ENCODE data around the gene IQCE. TPM values are rescaled to one million over a fixed set of nuclear protein-coding genes. Genes with fewer than 3 reads are reported as not detected.
"Not testable (repeated sequence)": the region's sequence is repeated elsewhere in the genome, so short reads cannot be mapped to it uniquely, and the experiment has no call there.

IQCE gene
- polyA plus RNA-seq, 4 donors: 20.2 to 30.3 (median 22.2) TPM

DNA sequence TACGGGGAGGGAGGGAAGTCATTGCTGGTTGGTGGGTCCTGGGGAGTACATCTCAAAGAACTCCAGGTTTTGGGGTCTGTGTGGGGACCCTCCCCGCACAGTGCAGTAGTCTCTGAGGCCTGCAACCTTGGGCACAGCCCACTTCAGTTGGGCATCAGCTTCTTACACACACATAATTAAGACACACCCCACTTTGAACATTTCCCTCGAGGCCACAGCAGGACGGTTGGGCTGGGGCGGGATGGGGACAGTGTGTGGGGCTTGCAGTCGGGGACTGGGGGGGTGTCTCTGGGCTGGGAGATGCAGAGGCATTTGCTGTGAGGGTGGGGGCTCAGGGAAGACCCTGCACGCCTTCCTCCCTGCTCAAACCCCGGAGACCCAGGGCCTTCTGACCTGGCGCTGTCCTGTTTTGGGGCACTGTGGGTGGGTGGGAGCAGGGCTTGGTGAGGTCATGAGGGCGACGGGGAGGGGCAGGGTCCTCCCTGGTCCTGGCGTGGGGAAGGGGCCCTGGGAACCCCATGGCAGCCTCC, 38.0 kb upstream of the IQCE start:
- no peak for DNase-seq (ENCODE audit: low read depth in 4 of 4, low spot score in 2 of 4)

DNA sequence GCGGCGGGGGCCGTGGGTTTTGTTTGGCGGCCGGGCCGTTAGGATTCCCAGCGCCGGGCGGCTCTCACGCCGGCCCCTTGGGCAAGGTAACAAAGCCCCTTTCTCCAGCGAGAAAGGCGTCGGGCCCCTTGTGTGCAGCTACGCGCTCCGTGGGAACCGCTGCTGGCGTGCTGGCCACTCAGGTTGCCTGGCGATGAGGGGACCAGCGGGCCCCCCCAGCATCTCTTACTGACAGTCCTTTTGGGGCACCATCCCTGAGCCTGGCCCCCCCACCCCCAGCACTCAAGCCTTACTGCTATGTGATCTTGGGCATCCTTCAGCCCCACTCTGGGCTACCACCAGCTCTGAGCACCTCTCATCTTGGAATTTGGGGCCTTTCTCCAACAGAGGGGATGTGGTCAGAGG, 37.4 kb upstream of the IQCE start:
- no peak for DNase-seq (ENCODE audit: low read depth in 4 of 4, low spot score in 2 of 4)

DNA sequence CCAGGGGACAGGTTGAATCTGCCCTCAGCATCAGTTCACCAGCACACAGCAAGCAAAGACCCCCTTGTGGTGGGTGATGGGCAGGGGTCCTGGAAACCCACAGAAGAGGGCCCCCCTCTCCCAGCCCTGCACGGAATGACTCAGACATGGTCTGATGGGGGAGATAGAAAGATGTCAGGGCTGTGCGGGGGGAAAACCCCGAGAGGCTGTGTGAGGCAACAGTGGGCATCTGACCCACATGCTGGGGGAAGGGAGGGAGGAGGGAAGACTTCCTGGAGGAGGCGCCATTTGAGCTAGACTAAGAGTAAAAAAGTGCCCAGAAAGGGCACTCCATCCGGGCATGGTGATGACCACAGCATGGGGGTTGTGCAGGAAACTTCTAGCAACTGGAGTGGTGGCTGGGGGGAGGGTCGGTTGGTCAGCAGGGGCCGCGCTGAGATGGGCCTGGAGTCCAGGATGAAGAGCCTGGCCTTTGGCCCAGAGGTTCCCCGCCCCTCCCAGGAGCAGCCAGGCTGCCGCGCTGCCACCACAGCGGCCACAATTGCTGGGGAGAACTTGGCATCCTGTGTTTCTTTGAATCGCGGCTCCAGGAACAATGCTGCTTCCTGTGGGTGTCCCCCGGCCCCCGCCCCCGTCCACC, 36.7 kb upstream of the IQCE start:
- DNase-seq (ENCODE audit: low read depth in 4 of 4, low spot score in 2 of 4): no peak

DNA sequence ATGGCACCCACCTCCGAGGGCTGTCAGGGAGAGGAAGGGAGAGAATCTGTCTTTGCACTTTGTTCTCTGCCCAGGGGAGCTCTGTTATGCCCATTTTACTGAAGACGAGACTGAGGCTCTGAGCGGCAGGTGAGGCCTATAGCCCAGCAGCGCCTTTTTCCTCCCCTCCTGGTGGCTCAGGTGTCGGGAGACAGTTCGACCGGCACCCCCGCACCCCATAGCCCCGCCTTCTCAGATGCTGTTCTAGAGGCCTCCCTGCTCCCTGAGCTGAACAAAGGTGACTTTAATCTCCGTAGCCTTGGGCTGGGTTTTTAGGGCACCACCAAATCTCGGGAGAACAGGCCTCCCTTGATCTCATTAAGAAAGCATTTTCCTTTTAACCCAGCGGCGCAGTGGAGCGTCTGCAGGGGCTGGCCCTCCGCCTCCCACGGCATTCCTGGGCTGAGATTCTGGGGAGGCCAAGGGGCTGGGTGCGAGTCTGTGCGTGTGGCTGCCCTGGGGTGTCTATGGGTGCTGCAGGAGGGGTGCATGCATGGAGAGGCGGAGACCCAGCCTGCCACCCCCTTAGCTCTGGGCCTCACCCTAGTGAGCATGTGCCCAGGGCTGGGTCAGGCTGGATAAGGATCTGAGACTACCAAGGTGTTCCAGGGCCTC, 35.9 kb upstream of the IQCE start:
- no peak for DNase-seq (ENCODE audit: low read depth in 4 of 4, low spot score in 2 of 4)

DNA sequence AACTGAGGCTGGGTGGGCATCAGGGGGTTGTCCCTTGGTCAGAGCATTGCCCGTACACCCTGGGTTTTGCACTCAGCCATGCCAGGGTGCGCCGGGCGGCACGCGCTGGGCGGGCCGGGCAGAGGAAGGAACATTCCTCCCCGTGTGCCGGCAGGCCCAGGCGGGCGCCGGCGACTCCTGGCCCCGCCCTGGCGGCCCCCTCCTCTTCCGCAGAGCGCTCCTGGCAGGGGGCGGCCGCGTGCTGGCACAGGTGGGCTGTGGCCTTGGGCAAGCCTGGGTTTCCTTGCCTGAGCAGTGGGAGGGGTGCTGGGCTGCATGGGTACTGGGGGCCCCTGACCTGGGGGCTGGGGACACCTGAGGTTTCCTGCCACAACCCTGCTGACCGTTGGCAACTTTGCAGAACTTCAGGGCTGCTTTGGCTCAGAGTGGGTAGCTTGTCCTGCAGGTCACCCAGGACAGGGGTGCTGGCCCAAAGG, 35.3 kb upstream of the IQCE start:
- no peak for DNase-seq (ENCODE audit: low read depth in 4 of 4, low spot score in 2 of 4)

DNA sequence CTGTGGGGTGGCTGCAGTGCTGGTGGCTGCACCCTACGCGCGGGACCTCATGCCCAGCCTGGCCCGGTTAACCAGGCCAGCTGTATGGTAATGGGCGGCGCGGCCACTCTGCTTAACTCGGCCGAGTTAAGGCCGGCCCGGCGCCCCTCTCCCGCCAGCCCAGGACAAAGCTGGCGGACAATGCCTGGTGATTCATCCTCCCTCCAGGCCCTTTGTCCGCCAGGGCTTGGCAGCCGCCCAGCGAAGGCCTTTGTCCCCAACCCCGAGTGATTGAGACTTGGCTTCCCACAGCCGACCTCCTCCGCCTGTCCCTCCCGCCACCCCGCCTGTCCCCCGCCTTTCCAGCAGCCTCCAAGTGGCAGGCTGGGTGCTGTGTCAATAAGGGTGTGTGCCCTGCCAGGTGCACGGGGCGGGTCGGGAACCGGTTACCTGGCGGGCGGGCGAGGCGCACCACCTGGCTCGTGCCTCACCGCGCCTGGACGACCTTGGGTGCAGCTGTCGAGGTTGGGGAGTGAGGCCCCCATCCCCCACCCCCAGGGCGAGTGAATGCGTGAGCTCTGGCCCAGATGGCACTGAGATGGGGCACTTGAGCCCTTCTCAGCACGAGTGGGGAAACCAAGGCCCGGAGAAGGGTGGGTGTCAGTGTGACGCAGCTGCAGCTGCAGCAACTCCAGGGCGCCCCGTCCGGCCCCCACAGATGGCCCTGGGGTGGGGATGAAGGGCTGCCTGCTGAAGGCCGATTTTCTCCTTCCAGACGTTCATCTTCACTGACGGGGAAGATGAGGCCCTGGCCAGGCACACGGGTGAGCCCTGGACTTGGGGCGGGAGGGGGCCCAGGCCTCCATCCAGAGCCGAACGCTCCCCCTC, 34.6 kb upstream of the IQCE start:
- DNase-seq (ENCODE audit: low read depth in 4 of 4, low spot score in 2 of 4): no peak

DNA sequence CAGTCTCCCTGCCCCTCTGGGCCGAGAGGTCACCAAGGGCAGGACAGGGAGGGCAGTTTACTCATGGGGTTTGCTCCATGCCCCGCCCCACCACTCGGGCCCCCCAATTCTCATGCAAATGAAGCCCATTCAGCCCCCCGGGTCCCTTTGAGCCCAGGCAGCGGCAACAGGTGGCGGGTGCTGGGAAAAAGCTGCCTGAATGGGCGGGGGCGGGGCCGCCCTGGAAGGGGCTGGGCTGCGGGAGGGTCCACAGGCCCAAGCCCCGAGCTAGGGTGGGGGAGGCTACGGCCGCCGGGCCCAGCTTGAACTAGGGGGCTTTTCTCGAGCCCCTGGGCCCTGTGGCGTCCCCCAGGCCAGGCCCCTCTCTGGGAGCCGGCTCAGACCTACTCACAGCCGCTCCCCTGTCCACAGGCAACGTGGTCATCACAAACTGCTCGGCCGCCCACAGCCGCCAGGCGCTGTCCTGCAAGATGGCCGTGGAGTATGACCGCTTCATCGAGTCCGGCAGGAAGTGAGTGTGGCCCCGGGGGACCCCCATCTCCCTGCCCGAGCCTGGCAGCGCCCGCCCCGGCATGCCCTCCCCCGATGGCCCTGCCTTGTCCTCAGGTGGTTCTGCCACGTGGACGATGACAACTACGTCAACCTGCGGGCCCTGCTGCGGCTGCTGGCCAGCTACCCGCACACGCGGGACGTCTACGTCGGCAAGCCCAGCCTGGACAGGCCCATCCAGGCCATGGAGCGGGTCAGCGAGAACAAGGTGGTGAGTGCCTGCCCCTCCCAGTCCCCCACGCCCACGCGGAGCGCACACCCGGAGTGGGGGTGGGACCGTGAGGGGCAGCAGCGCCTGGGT, 33.7 kb upstream of the IQCE start:
- DNase-seq (ENCODE audit: low read depth in 4 of 4, low spot score in 2 of 4): no peak

DNA sequence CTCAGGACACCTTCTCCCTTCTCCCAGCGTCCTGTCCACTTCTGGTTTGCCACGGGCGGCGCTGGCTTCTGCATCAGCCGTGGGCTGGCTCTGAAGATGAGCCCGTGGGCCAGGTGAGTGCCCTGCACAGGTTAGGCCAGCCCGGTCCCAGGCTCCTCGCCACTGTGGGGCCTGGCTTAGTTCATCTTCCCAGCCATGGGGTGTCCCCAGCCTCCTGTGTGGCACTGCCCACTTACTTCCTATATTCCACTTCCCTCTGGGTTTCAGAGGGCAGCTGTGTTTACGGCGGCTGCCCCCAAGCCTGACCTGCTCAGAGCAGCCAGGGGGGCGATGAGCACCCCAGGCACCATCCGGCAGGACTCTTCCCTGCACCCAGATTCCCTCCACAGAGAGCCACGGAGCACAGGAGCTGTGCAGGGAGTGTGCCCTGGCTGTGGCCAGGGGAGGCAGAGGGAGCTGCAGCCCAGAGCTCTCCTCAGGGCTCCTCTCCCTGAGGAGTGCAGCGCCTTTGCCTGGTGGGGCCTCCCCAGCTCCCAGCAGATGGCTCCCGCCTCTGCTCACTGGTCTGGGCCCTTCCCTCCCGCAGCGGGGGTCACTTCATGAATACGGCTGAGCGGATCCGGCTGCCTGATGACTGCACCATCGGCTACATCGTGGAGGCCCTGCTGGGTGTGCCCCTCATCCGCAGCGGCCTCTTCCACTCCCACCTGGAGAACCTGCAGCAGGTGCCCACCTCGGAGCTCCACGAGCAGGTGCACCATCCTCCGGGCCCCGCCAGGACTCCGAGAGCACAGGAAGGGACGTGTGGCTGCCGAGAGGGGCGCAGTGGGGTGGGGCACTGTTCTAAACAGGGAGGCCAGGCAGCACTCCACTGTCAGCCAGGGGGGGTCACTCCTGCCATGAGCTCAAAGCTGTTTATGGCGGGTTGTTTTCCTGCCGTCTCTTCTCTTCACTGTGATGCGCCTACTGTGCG, 32.8 kb upstream of the IQCE start:
- no peak for DNase-seq (ENCODE audit: low read depth in 4 of 4, low spot score in 2 of 4)

DNA sequence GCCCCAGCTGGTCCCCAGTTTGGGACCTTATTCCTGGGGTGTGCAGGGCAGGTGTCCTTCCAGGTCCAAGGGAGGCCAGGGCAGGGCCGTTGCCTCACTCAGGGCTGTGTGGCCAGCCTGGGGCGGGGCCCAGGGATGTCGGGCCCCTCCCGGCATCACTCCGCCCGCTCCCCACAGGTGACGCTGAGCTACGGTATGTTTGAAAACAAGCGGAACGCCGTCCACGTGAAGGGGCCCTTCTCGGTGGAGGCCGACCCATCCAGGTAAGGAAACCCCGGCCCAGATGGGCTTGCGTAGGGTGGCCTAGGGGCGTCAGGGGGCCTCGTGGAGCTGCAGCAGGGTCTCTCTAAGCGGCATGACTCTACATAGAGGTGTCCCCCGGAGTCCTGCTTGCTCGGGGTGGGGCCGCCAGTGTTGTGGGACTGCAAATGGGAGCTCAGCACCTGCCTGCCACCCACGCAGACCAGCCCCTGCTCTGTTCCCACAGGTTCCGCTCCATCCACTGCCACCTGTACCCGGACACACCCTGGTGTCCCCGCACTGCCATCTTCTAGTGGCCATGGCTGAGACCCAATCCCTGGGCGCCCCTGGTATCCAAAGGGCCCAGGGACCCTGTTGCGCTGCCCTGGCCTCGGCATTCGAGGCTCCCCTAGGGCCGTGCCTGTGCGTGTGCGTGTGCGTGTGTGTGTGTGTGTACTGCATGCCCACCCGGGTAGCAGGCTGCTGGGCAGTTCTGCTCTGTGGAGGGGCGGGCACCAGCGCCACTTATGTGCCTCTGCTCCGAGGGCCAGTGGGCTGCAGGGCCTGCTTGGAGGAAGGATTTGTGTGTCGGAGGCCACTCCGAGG, 31.9 kb upstream of the IQCE start:
- DNase-seq (ENCODE audit: low read depth in 4 of 4, low spot score in 2 of 4): no peak

DNA sequence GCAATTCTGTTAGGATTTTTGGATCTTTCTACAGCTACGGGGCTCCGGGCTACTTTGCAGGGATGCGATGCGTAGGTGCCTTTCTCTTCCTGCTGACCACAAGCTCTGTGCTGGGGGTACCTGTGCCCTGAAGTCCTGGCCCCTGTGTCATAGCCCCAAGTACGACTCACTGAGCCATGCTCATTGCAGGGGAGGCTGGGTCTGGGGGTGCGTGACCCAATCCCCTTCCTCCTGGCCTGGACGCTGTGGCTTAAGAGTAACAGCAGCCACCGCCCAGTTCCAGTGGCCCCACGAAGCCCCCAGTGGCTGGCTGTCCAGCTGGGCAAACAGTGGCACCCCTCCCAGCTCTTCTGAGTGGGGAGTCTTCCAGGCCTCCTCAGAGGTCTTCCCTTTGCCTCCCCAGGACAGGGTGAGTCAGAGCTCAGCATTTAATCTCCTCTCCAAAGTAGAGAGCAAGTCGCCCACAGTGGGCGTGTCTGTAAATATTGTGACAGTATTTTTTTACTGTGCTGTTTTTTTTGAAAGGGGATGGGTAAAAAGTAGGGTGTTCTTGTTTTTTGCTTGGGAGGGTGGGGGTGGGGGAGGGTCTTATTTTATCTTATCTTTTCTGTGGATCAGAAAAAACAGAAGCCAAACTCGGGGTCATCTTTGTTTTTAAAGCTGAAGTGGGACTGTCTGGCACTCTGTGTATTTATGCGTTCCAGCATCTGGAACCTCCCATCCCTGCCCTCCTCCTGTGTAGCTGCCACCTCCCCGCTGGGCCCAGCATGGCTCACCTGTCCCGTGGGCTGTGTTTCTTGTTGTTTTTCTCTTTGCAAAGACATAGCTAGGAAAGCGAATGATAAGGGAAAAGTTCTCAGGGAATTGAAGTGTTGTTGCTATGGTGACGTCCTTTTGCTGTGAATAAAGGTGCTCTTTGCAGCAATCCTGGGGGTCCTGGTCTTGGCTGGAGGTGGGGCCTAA, 31.0 kb upstream of the IQCE start:
- no peak for DNase-seq (ENCODE audit: low read depth in 4 of 4, low spot score in 2 of 4)

DNA sequence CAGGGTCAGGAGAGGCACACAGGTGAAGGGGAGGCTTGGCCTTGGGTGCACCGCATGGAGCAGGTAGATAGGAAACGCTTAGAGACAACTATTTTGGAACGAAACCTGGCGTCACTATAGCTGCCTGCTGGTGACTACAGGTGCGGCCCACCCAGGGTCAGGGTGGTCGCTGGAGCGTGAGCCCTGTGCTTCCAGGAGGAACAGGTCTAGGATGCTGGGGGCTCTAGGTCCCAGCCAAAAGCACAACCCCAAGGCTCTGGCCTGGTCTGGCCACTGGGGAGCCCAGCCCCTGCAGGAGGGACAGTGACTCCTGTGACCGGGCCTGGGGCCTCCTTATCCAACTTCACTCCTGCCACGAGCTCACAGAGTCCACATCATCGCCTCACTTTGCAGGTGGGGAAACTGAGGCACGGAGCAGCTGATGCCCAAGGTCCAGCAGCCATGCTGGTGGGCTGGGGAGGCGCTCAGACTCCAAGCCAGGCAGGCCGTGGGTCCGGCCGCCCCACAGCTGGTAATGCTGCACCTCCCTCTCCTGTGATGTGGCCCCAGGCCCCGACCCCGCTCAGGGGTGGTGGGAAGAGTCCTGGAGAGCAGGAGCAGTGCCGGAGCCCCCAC, 30.2 kb upstream of the IQCE start:
- no peak for DNase-seq (ENCODE audit: low read depth in 4 of 4, low spot score in 2 of 4)

DNA sequence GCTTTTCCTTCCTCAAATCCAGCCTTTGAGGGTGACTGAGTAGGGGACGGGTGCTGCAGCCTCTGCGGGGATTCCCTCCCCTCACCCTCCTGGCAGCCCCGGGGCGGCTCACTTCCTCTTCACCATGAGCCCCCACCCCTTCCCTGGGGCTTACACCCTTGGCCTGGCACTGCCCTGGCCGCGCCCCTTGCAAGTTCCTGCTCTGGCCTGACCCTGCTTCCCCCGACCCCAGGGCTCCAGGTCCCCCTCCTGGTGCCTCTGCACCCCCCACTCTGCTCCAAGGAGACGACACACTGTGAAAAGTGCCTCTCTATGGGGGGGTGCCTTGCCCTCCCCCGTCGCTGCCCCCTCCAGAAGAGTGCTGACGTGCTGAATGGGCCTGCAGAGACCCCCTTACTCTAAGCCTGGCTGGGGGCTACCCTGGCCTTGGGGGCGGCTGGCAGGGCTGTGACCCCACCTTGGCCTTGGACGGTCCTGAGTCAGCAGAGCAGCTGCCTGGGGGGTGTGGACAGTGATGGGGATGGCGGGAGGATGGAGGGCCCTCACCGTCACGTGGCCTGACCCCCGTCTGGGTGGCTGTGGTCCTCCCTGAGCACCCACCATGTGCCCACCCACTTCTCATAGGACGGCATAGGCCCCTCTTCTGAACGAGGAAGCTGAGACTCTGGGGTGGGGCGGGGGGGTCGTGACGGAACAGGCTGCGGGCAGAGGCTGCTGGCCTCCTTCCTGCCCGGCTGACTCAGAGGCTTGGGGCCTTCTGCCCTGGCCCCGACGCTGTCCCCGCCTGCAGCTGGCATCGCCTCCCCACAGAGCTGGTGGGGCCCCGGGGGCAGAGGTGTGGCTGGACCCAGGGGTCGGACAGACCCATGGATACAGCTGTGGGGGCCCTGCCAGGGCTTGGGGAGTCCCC, 29.4 kb upstream of the IQCE start:
- DNase-seq (ENCODE audit: low read depth in 4 of 4, low spot score in 2 of 4): no peak

DNA sequence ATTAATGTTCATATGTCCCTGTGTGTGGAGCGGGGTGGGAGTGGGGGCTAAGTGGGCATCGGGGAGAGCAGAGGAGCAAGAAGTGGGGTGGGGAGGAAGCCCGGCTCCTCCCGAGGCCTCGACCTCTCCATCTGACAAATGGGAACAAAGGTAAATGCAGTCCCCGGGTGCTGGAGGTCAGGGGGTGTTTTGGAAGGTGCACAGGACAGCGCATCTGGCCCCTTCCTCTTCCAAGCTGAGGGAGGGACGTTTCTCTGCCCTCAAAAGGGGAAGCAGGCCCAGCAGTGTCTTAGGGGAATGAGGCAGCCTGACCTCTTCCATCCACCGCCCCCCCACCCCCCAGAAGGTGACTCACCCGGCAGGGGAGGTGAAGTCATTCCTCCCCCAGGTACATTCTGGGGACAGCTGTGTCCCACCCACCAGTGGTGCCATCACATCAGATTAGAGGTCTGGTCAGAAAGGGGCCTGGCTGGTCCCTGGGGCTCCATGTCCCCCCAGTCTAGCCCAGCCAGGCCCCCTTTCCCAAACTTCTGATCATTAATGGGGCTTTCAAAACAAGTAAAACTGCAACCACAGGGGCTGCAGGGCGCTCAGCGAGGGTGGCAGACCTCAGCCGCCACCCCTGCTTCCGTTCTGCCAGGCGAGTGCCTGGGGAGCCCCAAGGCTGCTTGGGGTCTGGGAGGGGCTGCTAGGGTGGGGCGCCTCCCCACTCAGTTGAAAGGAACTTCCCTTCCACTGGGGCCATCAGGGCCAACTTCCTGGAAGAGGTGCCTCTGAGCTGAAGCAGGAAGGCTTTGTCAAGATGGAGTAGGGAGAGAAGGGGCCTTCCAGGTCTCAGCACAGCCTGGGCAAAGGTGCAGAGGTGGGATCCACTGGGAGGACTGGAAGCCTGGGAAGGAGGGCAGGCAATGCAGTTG, 28.4 kb upstream of the IQCE start:
- DNase-seq (ENCODE audit: low read depth in 4 of 4, low spot score in 2 of 4): no peak

DNA sequence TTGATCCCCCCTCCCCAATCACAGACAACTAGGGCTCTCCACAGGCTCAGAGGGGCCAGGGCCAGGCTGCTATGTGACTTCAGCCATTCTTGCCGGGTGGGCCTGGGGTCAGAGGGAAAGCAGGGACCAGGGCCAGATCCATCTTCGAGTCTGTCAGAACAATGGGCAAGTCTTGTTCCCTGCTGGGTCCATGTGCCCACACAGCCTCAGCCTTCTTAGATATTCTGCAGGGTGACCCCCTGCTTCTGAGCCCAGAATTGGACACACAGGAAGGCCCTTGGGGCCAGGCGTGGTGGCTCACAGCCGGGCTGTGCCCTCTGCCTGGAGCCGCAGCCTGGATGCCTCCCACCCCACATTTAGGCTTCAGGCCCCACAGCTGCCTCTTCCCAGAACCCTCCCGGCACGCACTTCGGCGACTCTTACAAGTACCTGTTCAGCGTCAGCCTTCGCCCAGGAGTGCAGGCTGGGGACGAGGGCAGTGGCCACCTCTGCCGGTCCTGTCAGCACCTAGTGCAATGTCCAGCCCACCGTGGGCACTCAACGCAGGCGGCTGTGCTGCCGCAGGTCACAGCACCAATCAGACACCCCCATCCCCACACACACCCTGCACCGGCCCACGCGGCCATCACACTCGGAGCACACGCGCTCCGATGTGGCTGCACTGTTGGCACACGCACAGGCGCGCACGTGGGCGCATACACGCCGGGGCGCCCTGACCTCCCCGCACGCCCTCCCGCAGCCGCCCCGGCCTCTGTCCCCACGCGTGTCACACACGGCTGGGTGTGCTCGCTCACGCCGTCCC, 27.6 kb upstream of the IQCE start:
- not testable (repeated sequence) for DNase-seq (ENCODE audit: low read depth in 4 of 4, low spot score in 2 of 4)
